ENCODE results near the gene OR52B6. TPM values are rescaled to one million over a fixed set of nuclear protein-coding genes. Genes with fewer than 3 reads are reported as not detected.
"Not testable (repeated sequence)": the region's sequence is repeated elsewhere in the genome, so short reads cannot be mapped to it uniquely, and the experiment has no call there.

OR52B6 gene
- total RNA-seq, 1 experiment from 2014 or later: not detected

DNA sequence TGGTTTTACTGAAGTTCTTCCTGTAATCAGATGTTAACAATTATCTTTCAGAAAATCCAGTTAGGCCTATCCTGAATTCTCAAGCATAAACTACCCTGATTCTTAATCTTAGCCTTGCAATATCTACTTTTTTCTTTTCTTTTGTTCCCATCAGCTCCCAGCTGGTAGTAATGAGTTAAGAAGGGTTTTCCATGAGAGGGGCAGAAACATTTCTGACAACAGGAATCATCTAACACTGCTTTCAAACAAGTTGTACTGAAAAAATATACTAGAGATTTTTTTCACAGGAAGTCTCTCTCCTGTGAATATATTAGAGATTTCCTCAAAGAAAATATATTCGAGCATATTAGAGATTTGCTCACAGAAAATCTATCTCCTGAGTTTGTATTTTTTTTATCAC, 12.5 kb downstream of the OR52B6 start:
- H3K4me1 Mint-ChIP-seq (ENCODE audit: low read depth, unreplicated experiment): peaks cover 18% of the 10 kb centered on the region
- H3K27me3 Mint-ChIP-seq (ENCODE audit: unreplicated experiment): no peaks in the 10 kb centered on the region
- no peak overlapping the region for H3K27ac Mint-ChIP-seq (ENCODE audit: unreplicated experiment)
- H3K4me3 Mint-ChIP-seq (ENCODE audit: low read depth, unreplicated experiment): no peak overlapping the region
- peaks cover 13% of the 10 kb centered on the region for H3K36me3 Mint-ChIP-seq (ENCODE audit: insufficient read depth, unreplicated experiment)
- TF ChIP-seq, protein P1, sequence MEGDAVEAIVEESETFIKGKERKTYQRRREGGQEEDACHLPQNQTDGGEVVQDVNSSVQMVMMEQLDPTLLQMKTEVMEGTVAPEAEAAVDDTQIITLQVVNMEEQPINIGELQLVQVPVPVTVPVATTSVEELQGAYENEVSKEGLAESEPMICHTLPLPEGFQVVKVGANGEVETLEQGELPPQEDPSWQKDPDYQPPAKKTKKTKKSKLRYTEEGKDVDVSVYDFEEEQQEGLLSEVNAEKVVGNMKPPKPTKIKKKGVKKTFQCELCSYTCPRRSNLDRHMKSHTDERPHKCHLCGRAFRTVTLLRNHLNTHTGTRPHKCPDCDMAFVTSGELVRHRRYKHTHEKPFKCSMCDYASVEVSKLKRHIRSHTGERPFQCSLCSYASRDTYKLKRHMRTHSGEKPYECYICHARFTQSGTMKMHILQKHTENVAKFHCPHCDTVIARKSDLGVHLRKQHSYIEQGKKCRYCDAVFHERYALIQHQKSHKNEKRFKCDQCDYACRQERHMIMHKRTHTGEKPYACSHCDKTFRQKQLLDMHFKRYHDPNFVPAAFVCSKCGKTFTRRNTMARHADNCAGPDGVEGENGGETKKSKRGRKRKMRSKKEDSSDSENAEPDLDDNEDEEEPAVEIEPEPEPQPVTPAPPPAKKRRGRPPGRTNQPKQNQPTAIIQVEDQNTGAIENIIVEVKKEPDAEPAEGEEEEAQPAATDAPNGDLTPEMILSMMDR (IDR thresholded peaks at IDR 0.05; ENCODE audit: unreplicated experiment): no peak
- H3K9me3 Mint-ChIP-seq (ENCODE audit: low read depth, unreplicated experiment): peaks cover 3% of the 10 kb centered on the region
- CTCF ChIA-PET: no interaction called here
- BruUV-seq (replicated peaks): no TSS peak
- no peak for DNase-seq
- intact Hi-C loops (cut with micrococcal nuclease; ENCODE audit: unreplicated experiment): no loop called here

DNA sequence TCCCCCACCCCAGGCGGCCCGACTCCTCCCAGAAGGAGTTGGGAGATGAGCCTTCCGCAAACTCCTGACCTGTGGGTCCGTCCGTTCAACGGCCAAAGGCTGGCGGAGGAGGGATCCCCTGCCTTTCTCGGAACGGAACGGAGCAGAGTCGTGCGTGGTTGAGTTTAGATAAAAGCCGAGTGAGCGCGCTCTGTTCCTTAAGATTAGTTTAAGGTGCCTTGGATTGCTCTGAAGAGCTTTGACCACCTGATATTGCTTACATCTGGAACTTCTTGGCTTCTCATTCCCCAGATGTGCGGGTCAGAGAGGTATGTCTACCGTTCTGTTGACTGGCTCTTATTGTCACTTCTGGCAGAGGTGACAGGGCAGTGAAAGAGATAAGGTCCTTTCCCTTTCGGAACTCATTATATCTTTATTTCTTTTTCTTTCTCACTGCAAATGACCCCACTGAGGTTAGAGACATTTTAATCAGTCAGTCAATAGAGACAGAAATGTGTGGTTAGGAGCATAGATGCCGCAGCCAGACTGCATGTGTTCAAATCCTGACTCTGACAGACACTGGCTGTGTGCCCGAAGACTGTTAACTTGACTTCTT, 16.0 kb downstream of the OR52B6 start, which contains the start of gene TRIM6:
Gene TRIM6 (plus strand): TSS at position 31 of the 595 bp plus-strand sequence. CDS start 261 bp downstream, at position 292.
- TF ChIP-seq, protein P1 (IDR thresholded peaks at IDR 0.05; ENCODE audit: unreplicated experiment): no peak
- peaks cover 13% of the 10 kb centered on the region for H3K36me3 Mint-ChIP-seq (ENCODE audit: insufficient read depth, unreplicated experiment)
- no peaks in the 10 kb centered on the region for H3K9me3 Mint-ChIP-seq (ENCODE audit: low read depth, unreplicated experiment)
- peak within 1 kb of the TSS; percentile 62 for H3K4me3 Mint-ChIP-seq (ENCODE audit: low read depth, unreplicated experiment)
- peak; percentile 36 for DNase-seq
- intact Hi-C loops (cut with micrococcal nuclease; ENCODE audit: unreplicated experiment): loop anchor here (5.0 kb wide), 1 partner anchor 211 kb away; the partner anchor contains the start of gene OR52N2
- peaks cover 18% of the 10 kb centered on the region for H3K4me1 Mint-ChIP-seq (ENCODE audit: low read depth, unreplicated experiment)
- H3K27ac Mint-ChIP-seq (ENCODE audit: unreplicated experiment): peak within 1 kb of the TSS; percentile 71
- BruUV-seq (replicated peaks): TSS peak; percentile 41
- no peaks in the 10 kb centered on the region for H3K27me3 Mint-ChIP-seq (ENCODE audit: unreplicated experiment)
- CTCF ChIA-PET: interaction anchor here (1.2 to 1.3 kb wide), 2 partner anchors 9 to 88 kb away, joined by 3 to 5 read pairs; partner anchors contain the start of gene TRIM5

DNA sequence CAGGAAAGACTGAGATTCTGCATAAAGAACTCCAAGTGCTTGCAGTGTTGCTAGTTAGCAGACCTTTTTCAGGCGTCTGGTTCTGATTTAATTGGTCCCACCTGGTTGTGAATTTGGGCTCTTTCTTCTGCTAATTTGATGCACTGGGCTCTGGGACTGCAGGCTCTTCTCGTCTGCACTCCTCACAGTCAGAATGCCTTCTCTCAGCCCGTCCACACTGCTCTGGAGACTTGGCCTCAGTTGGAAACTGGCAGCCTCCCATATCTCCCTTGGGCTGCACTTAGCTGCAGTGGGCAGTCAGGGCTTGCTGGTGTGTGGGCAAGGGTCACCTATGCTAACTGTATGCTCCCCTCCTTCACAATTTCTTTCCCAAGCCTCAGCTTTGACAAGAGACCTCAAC, 17.3 kb downstream of the OR52B6 start:
- no TSS peak for BruUV-seq (replicated peaks)
- DNase-seq: no peak
- H3K27ac Mint-ChIP-seq (ENCODE audit: unreplicated experiment): no peak overlapping the region
- no peaks in the 10 kb centered on the region for H3K27me3 Mint-ChIP-seq (ENCODE audit: unreplicated experiment)
- no peaks in the 10 kb centered on the region for H3K9me3 Mint-ChIP-seq (ENCODE audit: low read depth, unreplicated experiment)
- TF ChIP-seq, protein P1 (IDR thresholded peaks at IDR 0.05; ENCODE audit: unreplicated experiment): no peak
- H3K4me1 Mint-ChIP-seq (ENCODE audit: low read depth, unreplicated experiment): peaks cover 19% of the 10 kb centered on the region
- peaks cover 13% of the 10 kb centered on the region for H3K36me3 Mint-ChIP-seq (ENCODE audit: insufficient read depth, unreplicated experiment)
- intact Hi-C loops (cut with micrococcal nuclease; ENCODE audit: unreplicated experiment): loop anchor here (5.0 kb wide), 1 partner anchor 209 kb away; the partner anchor contains the start of gene OR52N2
- CTCF ChIA-PET: no interaction called here
- H3K4me3 Mint-ChIP-seq (ENCODE audit: low read depth, unreplicated experiment): no peak overlapping the region

DNA sequence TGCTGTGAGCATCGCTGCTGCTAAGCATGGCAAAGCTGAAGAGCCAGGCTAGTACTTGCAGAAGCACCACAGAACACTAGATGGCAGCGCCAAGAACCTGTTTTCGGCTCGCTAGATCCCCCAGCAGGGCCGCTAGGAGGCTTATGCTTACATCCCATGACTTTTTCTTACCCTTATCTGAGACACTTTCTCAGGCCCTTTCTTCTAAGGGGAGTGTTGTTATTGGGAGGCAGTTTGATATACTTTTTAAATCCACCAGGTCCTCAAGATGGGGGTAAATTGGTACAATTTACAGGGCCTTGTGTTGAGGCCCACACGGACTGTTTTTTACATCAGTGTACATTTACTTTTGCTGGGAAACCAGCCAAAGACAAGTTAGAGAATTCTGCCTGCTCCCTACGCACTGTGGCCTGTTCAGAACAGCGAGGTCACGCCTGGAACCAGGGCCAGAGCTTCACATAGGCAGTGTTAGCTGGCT, 19.7 kb downstream of the OR52B6 start:
- intact Hi-C loops (cut with micrococcal nuclease; ENCODE audit: unreplicated experiment): loop anchor here (2.0 to 5.0 kb wide), 2 partner anchors 112 to 292 kb away; partner anchors contain the start of gene OR52E5
- CTCF ChIA-PET: interaction anchor here (0.6 to 1.0 kb wide), 3 partner anchors 59 to 209 kb away, joined by 3 to 5 read pairs (median 4); partner anchors contain the start of gene TRIM5

DNA sequence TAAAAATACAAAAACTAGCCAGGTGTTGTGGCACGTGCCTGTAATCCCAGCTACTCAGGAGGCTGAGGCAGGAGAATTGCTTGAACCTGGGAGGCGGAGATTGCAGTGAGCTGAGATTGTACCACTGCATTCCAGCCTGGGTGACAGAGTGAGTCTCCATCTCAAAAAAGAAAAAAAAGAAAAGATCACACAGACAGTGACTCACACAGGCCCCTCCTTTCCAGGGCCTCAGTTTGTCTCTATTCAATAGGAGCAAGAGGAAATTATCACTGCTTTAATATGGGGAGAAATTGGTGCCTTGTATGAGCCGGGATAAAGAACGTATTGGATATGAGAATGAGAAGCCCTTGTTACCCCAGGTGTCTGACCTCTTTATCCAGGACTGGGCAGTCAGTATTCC, 22.1 kb downstream of the OR52B6 start:
- not testable (repeated sequence) for H3K4me3 Mint-ChIP-seq (ENCODE audit: low read depth, unreplicated experiment); DNase-seq; H3K27ac Mint-ChIP-seq (ENCODE audit: unreplicated experiment)

More for the DNA sequence above, 19.7 kb downstream of the OR52B6 start:
- H3K4me3 Mint-ChIP-seq (ENCODE audit: low read depth, unreplicated experiment): no peak overlapping the region
- no peaks in the 10 kb centered on the region for H3K9me3 Mint-ChIP-seq (ENCODE audit: low read depth, unreplicated experiment)
- TF ChIP-seq, protein P1 (IDR thresholded peaks at IDR 0.05; ENCODE audit: unreplicated experiment): peak; percentile 81
- H3K36me3 Mint-ChIP-seq (ENCODE audit: insufficient read depth, unreplicated experiment): peaks cover 13% of the 10 kb centered on the region
- peaks cover 27% of the 10 kb centered on the region for H3K4me1 Mint-ChIP-seq (ENCODE audit: low read depth, unreplicated experiment)
- H3K27ac Mint-ChIP-seq (ENCODE audit: unreplicated experiment): no peak overlapping the region
- DNase-seq: peak; percentile 72
- no TSS peak for BruUV-seq (replicated peaks)
- H3K27me3 Mint-ChIP-seq (ENCODE audit: unreplicated experiment): no peaks in the 10 kb centered on the region

More for the DNA sequence above, 22.1 kb downstream of the OR52B6 start:
- H3K27me3 Mint-ChIP-seq (ENCODE audit: unreplicated experiment); H3K4me1 Mint-ChIP-seq (ENCODE audit: low read depth, unreplicated experiment); BruUV-seq (replicated peaks); H3K9me3 Mint-ChIP-seq (ENCODE audit: low read depth, unreplicated experiment); H3K36me3 Mint-ChIP-seq (ENCODE audit: insufficient read depth, unreplicated experiment); CTCF ChIA-PET: not testable (repeated sequence)
- intact Hi-C loops (cut with micrococcal nuclease; ENCODE audit: unreplicated experiment): loop anchor here (5.0 kb wide), 1 partner anchor 290 kb away; the partner anchor contains the start of gene OR52E5

Data from Calu3 (cell line).